KOPT-K1 (cell line): Measurements from ENCODE around the gene KLRF2.
A peak's percentile ranks its signal among the peaks of the same experiment; 100 is the strongest.

Source experiments
- H3K27ac ChIP-seq: fragments of 200-600 bp; sonication (generic); 2 replicates; pipeline ENCODE4 v1.5.1; 2016; ENCODE audit warnings: antibody characterized with exemption, mild to moderate bottlenecking, low read depth, low read length; ENCODE audit not compliant: poor library complexity, severe bottlenecking
- H3K36me3 ChIP-seq: fragments of 200-600 bp; sonication (generic); 2 replicates; pipeline ENCODE4 v1.5.1; 2017; ENCODE audit warnings: antibody characterized with exemption, mild to moderate bottlenecking, low read length, moderate library complexity; ENCODE audit not compliant: insufficient read depth
- H3K9me3 ChIP-seq: fragments of 200-600 bp; sonication (generic); 2 replicates; pipeline ENCODE4 v1.5.1; 2017; ENCODE audit warnings: antibody characterized with exemption, low read length, mild to moderate bottlenecking; ENCODE audit not compliant: insufficient read depth, poor library complexity, severe bottlenecking

Gene KLRF2

GRCh38 chr12:9941838-9942237 is 60.5 kb downstream of the KLRF2 start:
- Histone ChIP-seq H3K9me3 (no peaks in the 10 kb centered on the region), H3K27ac (no peak overlapping the region), H3K36me3 (no peaks in the 10 kb centered on the region; the same call in none of the 2 replicates)

- H3K9me3 ChIP-seq: no peaks in the 10 kb centered on the region
- H3K27ac ChIP-seq: peak overlapping the region; percentile 64
- H3K36me3 ChIP-seq: no peaks in the 10 kb centered on the region; the same call in none of the 2 replicates
Observed at GRCh38 chr12:9943240-9943639, 62.0 kb downstream of the KLRF2 start.

- Histone ChIP-seq H3K27ac (peak overlapping the region; percentile 64), H3K9me3 (no peaks in the 10 kb centered on the region), H3K36me3 (no peaks in the 10 kb centered on the region; the same call in 1 of the 2 replicates)
Observed at GRCh38 chr12:9944391-9944790, 63.1 kb downstream of the KLRF2 start.
